HG02943 (cell line): ENCODE data around the gene FANCL.
"Not testable (repeated sequence)": the region's sequence is repeated elsewhere in the genome, so short reads cannot be mapped to it uniquely, and the experiment has no call there.

ENCODE experiments used
- ATAC-seq: cut with Tn5 transposase; IDR thresholded peaks from one replicate; pipeline ENCODE4 v1.9.1; 2021; ENCODE audit warnings: mild to moderate bottlenecking, low read depth, moderate library complexity; ENCODE audit not compliant: unreplicated experiment

FANCL gene

DNA sequence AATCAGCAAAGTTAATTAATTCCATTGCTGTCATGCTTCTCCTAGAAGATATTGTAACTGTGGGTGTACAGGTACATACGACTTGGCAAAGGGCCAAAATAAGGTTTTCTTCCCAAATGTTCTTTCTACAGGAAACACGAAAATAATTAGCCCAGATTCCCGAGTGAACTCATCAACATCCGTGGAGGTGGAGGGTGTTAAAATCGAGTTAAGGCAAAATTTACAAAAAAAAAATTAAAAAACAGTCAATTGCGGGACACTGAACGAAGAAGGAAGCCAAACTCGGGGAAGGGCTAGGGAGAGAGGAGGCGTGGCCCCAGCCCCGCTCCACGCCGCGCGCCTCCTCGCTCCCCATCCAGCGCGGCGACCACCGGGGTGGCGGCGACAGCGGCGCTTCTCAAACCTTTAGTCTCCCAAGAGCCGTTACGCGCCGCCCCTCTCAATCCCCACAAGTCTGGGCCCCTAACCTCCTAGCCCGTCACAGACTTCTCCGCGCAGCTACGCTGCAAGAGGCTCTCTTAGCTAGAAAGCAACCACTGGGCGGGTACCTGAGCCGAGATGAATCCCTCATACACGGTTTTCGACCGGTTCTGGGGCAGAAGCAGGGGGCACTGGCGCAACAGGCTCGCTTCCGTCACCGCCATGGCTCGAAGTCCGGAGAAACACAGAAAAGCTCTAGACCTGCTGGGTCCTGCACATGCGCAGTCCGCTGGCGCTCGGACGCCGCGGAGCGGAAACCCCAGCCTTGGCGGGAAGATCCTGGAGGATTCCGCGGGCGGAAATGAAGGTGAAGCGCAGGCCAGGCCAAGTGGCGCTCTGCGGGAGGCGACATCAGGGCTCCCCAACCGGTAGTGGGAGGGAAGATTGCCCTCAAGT is at the start of gene FANCL:
TSS of gene FANCL (minus strand) at position 656 of the 876 bp plus-strand sequence. CDS start at position 644, 12 bp downstream.
- peak; percentile 75 for ATAC-seq

- ATAC-seq, result no peak
Measured at GRCh38 chr2:58289029-58289428, 47.9 kb upstream of the FANCL start.

DNA sequence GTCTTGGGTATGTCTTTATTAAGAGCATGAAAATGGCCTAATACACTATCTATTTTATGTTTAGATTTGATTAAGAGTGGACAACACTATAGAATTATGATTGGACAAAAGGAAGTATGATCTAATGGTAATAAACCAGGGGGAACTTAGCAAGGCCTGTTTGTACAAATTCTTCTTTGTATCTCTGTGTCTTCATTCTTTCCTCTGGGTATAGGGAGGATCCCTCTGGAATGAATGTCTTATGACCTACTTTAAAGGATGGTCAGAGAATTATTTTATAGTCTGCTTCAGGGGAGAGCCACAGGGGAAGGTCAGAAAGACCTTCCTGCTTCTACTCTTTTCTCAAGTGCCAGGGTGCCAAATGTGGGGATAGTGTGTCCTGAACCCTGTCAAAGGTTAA is 42.8 kb upstream of the FANCL start:
- no peak for ATAC-seq

GRCh38 chr2:58275144-58275543 is 34.0 kb upstream of the FANCL start:
- ATAC-seq, result not testable (repeated sequence)

GRCh38 chr2:58271826-58272225 is 30.7 kb upstream of the FANCL start:
- no peak for ATAC-seq

DNA sequence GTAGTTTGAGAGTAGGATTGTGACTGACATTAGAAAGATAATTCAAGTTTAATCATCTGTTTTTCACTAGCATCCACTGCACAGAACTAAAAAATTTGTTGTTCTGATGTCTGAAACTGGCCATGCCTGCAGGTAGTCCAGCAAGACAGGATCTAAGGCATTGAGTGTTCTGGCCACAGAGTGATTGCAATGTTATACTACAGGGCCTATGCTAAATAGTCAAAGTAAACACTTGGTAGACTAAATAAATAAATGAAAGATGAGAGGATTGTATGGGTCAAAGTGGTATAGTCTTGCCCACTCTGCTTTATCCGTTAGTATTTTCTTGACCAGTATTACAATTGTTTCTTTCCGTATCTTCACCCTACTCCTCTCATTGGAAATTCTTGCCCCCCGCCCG is 27.6 kb upstream of the FANCL start:
- ATAC-seq, result no peak

DNA sequence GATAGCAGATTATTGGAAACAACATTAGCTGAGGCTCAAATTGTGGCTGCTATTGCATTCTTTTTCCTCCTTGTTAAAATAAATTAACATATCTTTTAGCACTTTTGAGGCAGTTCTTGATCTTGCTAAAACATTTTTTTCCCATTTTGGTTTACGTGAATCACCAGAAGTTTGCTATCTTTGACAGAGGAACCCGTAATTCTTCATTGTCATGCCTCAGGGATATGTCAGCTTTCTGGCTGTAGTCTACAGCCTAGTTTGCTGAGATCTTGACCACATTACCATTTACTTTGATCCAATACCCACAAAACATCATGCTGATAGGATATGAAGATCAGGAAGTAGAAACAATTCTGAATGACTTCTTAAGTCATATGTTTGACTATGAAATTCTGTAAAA is 25.1 kb upstream of the FANCL start:
- no peak for ATAC-seq

- no peak for ATAC-seq
Measured at GRCh38 chr2:58261209-58261608, 20.1 kb upstream of the FANCL start.

DNA sequence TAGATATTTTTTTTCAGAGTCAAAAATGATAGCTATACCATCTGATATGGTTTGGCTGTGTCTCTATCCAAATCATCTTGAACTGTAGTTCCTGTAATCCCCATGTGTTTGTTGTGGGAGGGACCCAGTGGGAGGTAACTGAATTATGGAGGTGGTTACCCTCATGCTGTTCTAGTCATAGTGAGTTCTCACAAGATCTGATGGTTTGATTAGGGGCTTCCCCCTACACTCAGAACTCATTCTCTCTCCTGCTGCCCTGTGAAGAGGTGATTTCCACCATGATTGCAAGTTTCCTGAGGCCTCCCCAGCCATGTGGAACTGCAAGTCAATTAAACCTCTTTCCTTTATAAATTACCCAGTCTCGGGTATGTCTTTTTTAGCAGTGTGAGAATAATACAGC is 17.3 kb upstream of the FANCL start:
- not testable (repeated sequence) for ATAC-seq

DNA sequence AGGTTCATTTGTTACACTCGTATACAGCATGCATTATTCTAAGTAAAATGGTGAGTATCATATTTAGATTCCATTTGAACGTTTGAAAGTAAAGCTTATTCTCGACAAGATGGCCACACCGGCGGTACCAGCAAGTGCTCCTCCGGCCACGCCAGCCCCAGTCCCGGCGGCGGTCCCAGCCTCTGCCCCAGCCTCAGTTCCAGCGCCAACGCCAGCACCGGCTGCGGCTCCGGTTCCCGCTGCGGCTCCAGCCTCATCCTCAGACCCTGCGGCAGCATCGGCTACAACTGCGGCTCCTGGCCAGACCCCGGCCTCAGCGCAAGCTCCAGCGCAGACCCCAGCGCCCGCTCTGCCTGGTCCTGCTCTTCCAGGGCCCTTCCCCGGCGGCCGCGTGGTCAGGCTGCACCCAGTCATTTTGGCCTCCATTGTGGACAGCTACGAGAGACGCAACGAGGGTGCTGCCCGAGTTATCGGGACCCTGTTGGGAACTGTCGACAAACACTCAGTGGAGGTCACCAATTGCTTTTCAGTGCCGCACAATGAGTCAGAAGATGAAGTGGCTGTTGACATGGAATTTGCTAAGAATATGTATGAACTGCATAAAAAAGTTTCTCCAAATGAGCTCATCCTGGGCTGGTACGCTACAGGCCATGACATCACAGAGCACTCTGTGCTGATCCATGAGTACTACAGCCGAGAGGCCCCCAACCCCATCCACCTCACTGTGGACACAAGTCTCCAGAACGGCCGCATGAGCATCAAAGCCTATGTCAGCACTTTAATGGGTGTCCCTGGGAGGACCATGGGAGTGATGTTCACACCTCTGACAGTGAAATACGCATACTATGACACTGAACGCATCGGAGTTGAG is 10.4 kb upstream of the FANCL start:
- ATAC-seq, result not testable (repeated sequence)

GRCh38 chr2:58241546-58241864 is 380 bp upstream of the FANCL start:
- peak; percentile 3 for ATAC-seq

DNA sequence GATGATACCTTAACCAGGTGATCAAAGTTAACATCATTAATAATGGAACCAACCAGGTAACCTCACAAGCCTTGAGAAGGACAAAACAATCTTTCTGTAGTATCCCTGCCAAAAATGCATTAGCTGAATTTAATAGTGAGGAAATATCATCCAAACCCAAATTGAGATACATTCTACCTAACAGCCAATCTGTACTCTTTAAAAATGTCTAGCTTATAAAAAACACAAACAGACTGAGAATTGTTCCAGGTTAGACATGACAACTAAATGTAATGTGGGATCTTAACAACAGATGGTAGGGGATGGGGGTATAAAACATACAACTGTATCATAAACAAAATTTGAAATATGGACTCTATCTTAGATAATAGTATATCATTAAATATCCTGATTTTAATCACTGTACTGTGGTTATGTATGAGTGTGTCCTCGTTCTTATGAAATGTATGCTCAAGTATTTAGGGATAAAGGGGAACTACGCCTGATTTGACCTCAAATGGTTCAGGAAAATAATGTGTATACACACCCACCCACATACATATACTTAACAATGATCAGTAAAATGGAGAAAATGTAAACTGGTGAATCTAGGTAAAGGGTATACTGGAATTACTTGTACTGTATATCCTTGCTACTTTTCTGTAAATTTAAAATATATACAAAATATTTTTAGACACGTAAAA is 1.7 kb downstream of the FANCL start:
- no peak for ATAC-seq

DNA sequence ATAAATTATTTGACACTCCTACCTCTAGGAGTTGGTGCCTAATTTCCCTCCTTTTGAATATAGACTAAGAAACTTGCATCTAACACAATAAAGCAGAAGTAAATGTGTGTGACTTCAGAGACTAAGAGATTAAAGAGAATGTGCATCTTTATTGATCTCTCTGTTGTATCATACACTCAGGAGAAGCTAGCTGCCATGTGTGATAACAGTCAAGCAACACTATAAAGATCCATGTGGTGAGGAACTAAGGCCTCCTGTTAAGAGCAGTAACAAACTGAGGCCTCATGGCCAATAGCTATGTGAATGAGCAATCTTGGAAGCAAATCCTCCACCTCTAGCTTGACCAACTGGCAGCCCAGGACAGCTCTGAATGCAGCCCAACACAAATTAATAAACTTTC is 3.4 kb downstream of the FANCL start:
- ATAC-seq, result no peak

DNA sequence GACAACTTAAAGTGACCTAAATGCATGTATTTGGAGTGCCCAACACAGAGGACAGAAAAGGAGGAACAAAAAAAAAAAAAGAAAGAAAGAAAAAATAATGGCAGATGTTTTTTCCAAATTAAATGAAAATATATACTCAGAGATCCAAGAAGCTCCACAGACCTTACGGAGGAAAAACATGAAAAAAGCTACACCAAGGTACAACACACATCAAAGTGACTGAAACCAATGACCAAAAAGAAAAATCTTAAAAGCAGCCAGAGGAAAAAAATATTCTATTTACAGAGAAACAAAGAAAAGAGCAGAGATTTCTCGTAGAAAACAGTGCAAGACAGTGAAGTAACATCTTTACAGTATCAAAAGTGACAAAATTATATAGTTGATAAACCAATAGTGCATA is 5.1 kb downstream of the FANCL start:
- ATAC-seq, result no peak

- no peak for ATAC-seq
Measured at GRCh38 chr2:58235170-58235569, 6.0 kb downstream of the FANCL start.

GRCh38 chr2:58228299-58228698 is 12.8 kb downstream of the FANCL start:
- ATAC-seq, result no peak

DNA sequence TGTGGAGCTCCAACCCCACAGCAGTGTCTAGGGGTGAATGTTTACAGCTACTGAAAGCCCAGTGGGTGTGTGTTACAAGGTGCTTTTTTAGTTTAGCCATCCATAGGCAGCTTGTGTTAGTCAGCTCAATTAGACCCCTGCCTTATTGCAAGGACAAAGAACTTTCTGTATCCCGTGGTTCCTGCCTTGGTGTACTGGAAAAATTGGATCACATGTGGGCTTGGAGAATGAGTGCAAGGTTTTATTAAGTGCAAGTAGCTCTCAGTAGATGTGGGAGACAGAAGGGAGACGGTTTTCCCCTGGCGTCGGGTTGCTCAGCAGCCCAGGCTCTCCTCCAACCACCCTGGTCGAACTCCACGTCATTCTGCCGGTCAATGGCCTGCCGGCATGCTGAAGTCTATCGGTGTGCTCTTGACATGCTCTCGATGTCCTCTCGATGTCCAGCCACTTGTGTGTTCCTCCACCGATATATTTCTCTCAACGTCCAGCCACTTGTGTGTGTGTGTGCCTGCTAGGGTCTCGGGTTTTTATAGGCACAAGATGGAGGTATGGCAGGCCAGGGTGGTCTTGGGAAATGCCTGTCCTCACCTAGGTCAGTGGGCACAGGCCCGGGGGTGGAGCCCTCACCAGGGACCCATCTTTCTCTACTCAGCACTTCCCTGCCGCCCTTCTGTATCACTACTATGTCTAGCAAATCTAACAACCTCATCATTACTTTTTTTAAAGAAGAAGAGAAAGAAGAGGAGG is 13.8 kb downstream of the FANCL start:
- ATAC-seq, result no peak

DNA sequence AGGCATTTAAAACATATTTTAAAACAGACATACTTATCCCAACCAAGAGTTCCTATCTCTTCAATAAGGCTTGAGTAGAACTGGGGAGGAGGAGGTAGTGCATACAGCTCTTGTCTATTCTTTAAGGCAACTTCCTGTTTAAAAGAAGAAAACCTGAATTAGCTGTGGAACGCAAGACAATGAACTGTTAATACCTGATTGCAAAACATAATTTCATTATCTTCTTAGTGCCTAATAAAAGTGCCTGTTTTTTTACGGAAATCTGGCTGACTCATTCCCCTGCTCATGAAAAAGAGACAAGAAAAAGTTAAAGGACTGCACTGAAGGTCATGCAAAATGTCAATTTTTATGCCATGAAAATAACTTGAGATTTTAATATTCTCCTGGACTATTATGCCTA is 19.2 kb downstream of the FANCL start:
- ATAC-seq, result no peak

GRCh38 chr2:58215429-58215828 is 25.7 kb downstream of the FANCL start:
- no peak for ATAC-seq

DNA sequence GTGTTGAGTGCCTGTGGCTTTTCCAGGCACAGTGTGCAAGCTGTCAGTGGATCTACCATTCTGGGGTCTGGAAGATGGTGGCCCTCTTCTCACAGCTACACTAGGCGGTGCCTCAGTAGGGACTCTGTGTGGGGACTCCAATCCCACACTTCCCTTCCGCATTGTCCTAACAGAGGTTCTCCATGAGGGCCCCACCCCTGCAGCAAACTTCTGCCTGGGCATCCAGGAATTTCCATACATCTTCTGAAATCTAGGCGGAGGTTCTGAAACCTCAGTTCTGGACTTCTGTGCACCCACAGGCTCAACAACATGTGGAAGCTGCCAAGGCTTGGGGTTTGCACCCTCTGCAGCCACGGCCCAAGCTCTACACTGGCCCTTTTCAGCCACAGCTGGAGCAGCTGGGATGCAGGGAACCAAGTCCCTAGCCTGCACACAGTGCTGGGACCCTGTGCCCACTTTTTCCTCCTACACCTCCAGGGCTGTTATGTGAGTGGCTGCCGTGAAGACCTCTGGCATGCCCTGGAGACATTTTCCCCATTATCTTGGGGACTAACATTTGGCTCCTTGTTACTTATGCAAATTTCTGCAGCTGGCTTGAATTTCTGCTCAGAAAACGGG is 30.1 kb downstream of the FANCL start:
- not testable (repeated sequence) for ATAC-seq
